Subcutaneous abdominal adipose tissue (tissue), 5 donors: ENCODE measurements around the gene MYNN.
A peak's percentile ranks its signal among the peaks of the same experiment; 100 is the strongest.
"Not testable (repeated sequence)": the region's sequence is repeated elsewhere in the genome, so short reads cannot be mapped to it uniquely, and the experiment has no call there.

Source experiments
- H3K27ac ChIP-seq: one replicate; pipeline ENCODE4 v1.7.0; 2013; ENCODE audit warnings: low read depth, mild to moderate bottlenecking, inconsistent platforms, low read length, moderate library complexity
- H3K27me3 ChIP-seq, 5 donors: one replicate each; pipeline ENCODE4 v1.7.0; 2013; ENCODE audit warnings: low read length in 5 of 5, inconsistent platforms in 1 of 5; ENCODE audit not compliant: control insufficient read depth in 5 of 5, insufficient read depth in 4 of 5
- H3K36me3 ChIP-seq, 5 donors: one replicate each; pipeline ENCODE4 v1.7.0; 2013; ENCODE audit warnings: low read length in 5 of 5; ENCODE audit not compliant: control insufficient read depth in 5 of 5, insufficient read depth in 5 of 5
- H3K4me1 ChIP-seq, 5 donors: one replicate each; pipeline ENCODE4 v1.7.0; 2013; ENCODE audit warnings: low read length in 5 of 5, mild to moderate bottlenecking in 3 of 5, moderate library complexity in 1 of 5; ENCODE audit not compliant: control insufficient read depth in 5 of 5, insufficient read depth in 5 of 5
- H3K4me3 ChIP-seq, 5 donors: one replicate each; pipeline ENCODE4 v1.7.0; 2013; ENCODE audit warnings: low read length in 5 of 5, low read depth in 1 of 5
- H3K9ac ChIP-seq, 5 donors: one replicate each; pipeline ENCODE4 v1.7.0; 2013; ENCODE audit warnings: low read length in 5 of 5, mild to moderate bottlenecking in 4 of 5, moderate library complexity in 3 of 5
- H3K9me3 ChIP-seq, 5 donors: one replicate each; pipeline ENCODE4 v1.7.0; 2013; ENCODE audit warnings: low read length in 5 of 5; ENCODE audit not compliant: control insufficient read depth in 5 of 5
- donor health status: healthy.
- donor health status: healthy.
- donor health status: healthy.
- donor health status: healthy.
- donor health status: healthy.

The MYNN gene

DNA sequence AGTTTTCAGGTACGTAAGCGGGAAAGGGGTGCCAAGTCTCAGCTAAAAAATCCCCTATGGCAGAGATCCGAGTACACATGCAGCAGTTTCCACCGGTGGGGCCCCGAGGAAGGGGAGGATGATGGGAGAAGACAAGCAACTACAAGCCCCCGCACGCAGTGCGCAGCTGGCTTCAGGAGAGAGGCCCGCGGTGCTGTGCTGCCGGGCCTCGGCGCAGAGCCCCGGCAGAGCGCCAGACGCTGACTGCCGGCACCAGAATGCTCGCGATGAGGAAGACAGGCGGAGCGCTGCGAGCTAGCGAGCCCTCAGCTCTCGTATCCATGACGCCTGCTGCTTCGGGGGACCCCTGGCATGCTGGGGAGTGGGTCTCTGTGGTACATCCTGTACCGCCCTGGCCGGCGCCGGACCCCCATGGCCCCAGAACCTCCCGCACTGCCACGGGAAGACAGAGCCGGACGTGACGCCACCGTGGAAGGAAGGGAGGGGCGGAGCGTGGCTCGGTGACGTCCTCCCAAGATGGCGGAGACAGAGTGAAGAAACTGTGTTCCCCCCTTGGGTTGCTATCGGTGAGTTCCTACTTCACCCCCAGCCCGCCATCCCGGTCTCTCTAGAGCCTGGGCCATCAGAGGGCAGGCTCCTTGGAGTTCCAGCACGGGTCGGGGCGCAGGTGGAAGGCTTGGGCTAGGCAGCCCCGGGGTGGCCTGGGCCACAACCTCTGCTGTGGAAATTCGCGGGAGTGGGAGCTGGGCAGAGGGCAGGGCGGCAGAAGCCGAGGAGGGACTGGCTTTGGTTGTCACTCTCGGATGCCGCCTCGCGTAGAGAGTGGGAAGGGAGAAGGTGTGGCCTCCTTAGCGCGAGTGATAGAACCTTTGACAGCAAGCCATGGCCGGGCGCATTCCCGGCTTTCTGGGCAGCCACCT lies at the start of gene MYNN:
TSS of gene MYNN (plus strand) at position 500 of the 920 bp plus-strand sequence. CDS start 900 bp downstream, outside the sequence.
- peak within 1 kb of the TSS; percentile 99 for H3K27ac ChIP-seq
- no peaks in the 10 kb centered on the region for H3K27me3 ChIP-seq
- peak within 1 kb of the TSS; percentile 75 to 99 (median 96) for H3K9ac ChIP-seq
- peaks cover 5 to 29% (median 18%) of the 10 kb centered on the region in 5 donors for H3K4me1 ChIP-seq
- H3K4me3 ChIP-seq, result peak within 1 kb of the TSS; percentile 76 to 94 (median 86)
- peaks cover 14 to 29% (median 19%) of the 10 kb centered on the region in 5 donors for H3K36me3 ChIP-seq
- no peaks in the 10 kb centered on the region for H3K9me3 ChIP-seq

DNA sequence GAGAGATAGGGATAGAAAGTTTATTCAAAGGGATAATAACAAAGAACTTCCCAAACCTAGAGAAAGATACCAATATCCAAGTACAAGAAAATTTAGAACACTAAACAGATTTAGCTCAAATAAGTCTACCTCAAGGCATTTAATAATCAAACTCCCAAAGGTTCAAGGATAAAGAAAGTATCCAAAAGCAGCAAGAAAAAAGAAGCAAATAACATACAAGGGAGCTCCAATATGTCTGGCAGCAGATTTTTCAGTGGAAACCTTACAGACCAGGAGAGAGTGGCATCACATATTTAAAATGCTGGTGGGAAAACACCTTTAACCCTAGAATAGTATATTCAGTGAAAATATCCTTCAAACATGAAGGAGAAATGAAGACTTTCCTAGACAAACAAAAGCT lies 41.3 kb upstream of the MYNN start:
- not testable (repeated sequence) for H3K27ac ChIP-seq, H3K4me1 ChIP-seq, H3K36me3 ChIP-seq, H3K9ac ChIP-seq, H3K27me3 ChIP-seq, H3K4me3 ChIP-seq
- peaks cover 0 to 11% (median 10%) of the 10 kb centered on the region in 5 donors for H3K9me3 ChIP-seq

DNA sequence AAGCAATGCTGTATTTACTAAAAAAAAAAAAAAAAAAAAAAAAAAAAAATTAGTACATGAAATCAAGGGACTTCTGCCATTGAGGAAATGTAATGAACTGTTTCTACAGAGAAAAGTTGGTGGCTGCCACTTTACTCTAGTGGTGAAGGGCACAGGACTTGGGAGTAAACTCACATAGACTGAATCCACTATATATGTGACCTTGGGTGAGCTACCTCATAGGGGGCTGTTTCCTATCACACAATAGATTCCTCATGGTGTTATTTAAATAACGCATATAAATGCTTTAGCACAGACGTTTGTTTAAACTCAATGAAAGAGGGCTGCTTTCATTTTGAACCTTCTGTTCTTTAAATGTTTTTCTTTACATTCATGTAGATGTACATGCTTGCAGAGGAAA lies 34.1 kb upstream of the MYNN start:
- Histone ChIP-seq H3K9me3 (peaks cover 0 to 6% (median 3%) of the 10 kb centered on the region in 5 donors), H3K4me3 (no peak overlapping the region), H3K9ac (no peak overlapping the region)

DNA sequence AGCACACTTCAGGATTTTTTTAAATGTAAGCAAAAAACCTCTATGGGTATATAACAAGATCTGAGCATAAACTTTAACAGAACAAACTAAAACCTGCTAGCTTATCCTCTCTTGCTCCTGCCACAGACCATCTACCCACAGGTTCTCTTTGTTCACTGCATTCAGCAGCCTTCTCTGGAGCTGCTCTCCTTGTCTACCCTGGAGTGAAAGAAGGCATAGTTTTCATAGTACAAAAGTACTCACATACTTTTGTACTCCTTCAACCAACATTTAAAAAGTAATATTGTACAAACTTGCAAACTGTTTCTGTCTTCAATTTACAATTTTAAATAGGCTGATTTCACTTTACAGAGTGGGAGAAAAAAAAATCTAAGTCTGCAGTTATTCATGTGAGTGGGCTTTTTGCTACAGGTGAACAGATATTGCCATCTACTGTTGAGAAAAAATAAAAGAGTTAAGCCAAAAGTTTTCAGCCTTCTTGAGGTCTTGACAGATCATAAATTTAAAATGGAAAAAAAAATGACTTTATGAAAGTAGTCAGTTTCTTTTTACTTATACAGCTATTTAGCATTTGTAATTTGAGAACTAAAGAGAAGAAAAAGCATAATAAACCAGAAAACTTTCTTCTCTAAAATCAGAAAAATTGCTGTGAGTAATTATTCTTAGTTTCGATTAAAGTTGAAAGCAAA lies 28.7 kb upstream of the MYNN start:
- Histone ChIP-seq H3K4me3 (no peak overlapping the region), H3K9ac (no peak overlapping the region), H3K36me3 (no peaks in the 10 kb centered on the region), H3K4me1 (no peaks in the 10 kb centered on the region), H3K27ac (no peak overlapping the region), H3K9me3 (no peaks in the 10 kb centered on the region), H3K27me3 (peaks cover 0 to 8% (median 5%) of the 10 kb centered on the region in 5 donors)

More for the DNA sequence above, 34.1 kb upstream of the MYNN start:
- Histone ChIP-seq H3K4me1 (no peaks in the 10 kb centered on the region), H3K27me3 (no peaks in the 10 kb centered on the region), H3K27ac (no peak overlapping the region), H3K36me3 (no peaks in the 10 kb centered on the region)

DNA sequence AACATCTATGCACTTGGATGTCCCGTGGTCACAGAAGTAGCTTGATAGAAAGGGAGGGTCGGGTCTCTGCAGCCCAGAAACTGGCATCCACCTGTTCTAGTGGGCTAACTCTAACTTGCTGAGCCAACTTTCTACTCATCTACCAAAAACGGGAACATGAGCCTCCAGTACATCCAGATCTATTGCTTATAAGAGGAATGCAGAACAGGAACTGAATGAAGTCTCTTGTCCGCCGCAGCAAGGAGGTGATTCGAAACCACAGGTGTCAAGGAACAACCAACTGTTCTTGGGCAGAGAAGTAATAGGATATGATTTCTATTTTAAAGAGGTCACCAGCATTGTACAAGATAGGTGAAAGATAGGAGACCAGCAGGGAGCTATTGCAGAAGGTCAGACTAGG lies 26.3 kb upstream of the MYNN start:
- Histone ChIP-seq H3K9me3 (no peaks in the 10 kb centered on the region), H3K4me3 (no peak overlapping the region), H3K27me3 (peaks cover 0 to 8% (median 5%) of the 10 kb centered on the region in 5 donors), H3K4me1 (no peaks in the 10 kb centered on the region), H3K36me3 (no peaks in the 10 kb centered on the region), H3K9ac (no peak overlapping the region), H3K27ac (no peak overlapping the region)

DNA sequence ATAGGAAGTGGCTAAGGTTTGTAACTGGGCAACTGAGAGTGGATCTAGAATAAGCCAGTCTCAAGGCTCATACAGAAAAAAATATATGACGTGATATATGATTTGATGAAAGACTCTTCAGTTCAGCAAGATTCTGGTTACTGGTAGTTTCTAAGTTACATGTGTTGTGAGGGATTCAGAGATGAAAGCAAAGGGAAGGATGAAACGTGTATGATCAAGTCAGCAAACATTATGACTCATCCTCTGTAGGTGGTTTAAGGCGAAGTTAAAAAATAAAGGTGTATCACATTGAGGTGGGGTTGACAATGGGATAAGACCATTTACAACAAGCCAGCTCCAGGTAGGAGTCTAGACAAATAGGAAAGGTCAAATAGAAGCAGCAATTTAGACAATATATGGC lies 24.5 kb upstream of the MYNN start:
- Histone ChIP-seq H3K9me3 (no peaks in the 10 kb centered on the region), H3K4me3 (no peak overlapping the region), H3K9ac (no peak overlapping the region), H3K27me3 (peaks cover 0 to 8% (median 5%) of the 10 kb centered on the region in 5 donors), H3K4me1 (no peaks in the 10 kb centered on the region), H3K36me3 (no peaks in the 10 kb centered on the region), H3K27ac (no peak overlapping the region)

DNA sequence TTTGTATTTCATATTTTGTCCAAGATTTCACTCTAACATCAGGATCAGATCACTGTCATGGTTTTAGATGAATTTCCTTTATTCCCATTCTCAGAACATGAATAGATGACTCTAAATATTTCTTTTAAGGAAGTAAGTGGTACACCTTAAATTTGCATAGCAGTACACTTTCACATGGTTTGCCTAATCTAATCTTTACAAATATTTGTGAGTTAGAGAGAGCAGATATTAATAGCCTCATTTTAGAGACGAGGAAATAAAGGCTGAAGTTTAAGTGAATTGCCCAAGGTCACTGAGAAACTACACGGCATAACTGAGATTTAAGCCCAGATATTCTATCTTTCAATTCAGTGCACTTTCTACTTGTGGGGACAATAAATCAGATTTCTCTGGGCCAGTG lies 22.5 kb upstream of the MYNN start:
- no peak overlapping the region for H3K4me3 ChIP-seq
- no peaks in the 10 kb centered on the region for H3K9me3 ChIP-seq
- H3K27me3 ChIP-seq, result peaks cover 3 to 11% (median 5%) of the 10 kb centered on the region in 5 donors
- no peaks in the 10 kb centered on the region for H3K4me1 ChIP-seq
- H3K27ac ChIP-seq, result no peak overlapping the region
- H3K9ac ChIP-seq, result no peak overlapping the region
- H3K36me3 ChIP-seq, result no peaks in the 10 kb centered on the region

DNA sequence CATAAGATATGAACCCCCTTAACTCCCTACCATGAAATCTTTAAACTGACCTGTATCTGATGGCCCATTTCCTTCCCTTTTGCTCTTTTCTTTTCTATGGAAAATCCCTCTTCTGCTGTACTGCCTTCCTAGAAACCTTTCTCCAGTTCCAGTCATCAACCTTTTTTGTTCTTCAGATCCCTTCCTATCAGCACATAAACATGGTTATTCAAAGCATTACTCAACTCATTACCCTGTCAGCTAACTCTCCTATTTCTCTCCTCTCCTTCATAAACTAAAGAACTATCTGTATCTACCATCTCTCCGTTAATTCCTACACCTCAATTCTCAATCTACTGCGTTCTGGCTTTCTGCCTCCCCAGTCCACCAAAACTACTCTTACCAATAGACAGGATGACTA lies 21.3 kb upstream of the MYNN start:
- no peak overlapping the region for H3K9ac ChIP-seq
- no peak overlapping the region for H3K4me3 ChIP-seq
- peaks cover under 1 to 7% (median 3%) of the 10 kb centered on the region in 5 donors for H3K27me3 ChIP-seq
- H3K36me3 ChIP-seq, result no peaks in the 10 kb centered on the region
- H3K9me3 ChIP-seq, result no peaks in the 10 kb centered on the region
- H3K27ac ChIP-seq, result no peak overlapping the region
- no peaks in the 10 kb centered on the region for H3K4me1 ChIP-seq

DNA sequence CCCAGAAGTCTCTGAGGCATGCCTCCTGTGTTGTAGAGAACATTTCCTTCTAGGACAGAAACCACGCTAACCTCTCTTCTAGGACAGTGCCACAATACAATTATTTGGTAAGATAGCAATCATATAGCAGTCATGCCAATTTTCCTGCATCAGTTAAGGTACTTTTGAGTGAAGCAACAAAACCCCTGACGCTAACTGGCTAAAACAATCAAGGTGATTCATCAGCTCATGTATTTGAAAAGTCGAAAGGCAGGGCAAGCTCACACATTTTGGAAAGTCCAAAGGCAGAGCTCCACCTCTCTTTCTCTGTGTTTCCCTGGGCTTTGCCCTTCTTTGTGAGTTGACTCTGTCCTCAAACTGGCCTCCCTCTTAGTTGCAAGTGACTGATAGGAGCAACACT lies 18.5 kb upstream of the MYNN start:
- Histone ChIP-seq H3K27ac (no peak overlapping the region), H3K27me3 (peaks cover 0 to 3% (median under 1%) of the 10 kb centered on the region in 5 donors), H3K9me3 (no peaks in the 10 kb centered on the region), H3K4me3 (no peak overlapping the region), H3K9ac (no peak overlapping the region), H3K4me1 (no peaks in the 10 kb centered on the region), H3K36me3 (no peaks in the 10 kb centered on the region)

DNA sequence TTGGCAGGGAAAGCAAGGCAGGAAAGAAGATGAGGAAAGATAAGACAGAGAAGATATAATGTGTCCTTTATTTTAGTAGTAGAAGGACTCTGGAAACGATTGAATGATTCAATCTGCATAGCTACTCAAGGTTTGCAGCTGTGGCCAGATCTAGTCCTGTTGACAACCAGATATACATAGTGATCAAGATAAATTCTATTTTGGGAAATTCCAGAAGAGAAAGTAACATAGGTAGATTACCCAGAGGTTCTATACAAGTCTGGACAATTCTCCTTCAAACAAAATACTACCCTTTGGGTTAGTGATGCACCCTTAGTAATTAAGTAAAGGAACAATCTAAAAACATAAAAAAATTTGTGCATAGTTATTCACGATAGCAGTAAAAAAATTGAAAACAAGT lies 17.7 kb upstream of the MYNN start:
- no peak overlapping the region for H3K27ac ChIP-seq
- no peak overlapping the region for H3K4me3 ChIP-seq
- no peaks in the 10 kb centered on the region for H3K36me3 ChIP-seq
- no peaks in the 10 kb centered on the region for H3K4me1 ChIP-seq
- H3K27me3 ChIP-seq, result peaks cover 0 to 3% (median 0%) of the 10 kb centered on the region in 5 donors
- H3K9ac ChIP-seq, result no peak overlapping the region
- H3K9me3 ChIP-seq, result peaks cover 0 to 2% (median 0%) of the 10 kb centered on the region in 5 donors
